GM15510 (cell line): ENCODE results near the gene LUC7L3.

Experiments used
- POLR2A ChIP-seq: IDR thresholded peaks from 3 replicates; pipeline ENCODE4 v1.6.1; 2011; ENCODE audit warnings: borderline replicate concordance; ENCODE audit not compliant: insufficient read length; ENCODE audit errors: extremely low read depth

LUC7L3 gene

DNA sequence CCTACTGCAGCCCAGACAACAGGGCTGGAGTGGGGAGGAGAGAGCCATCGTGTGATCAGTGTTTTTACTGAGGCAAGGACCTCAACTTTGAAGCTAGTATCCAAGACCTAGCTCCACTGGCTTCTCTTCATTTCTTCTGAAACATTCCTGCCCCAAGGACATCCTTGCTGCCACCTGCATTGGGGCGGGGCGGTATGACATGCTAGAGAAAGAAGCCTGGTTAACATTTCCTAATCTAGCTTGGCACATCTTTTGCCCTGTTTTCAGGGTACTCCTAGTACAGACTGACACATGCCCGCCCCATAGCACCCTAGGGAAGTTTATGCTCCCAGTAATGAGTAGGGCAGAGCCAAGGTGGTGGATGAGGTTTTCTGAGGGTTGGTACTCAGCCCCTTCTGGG, 65.7 kb downstream of the LUC7L3 start:
- no peak for TF ChIP-seq POLR2A

GRCh38 chr17:50785946-50786570, 66.7 kb downstream of the LUC7L3 start:
- no peak for TF ChIP-seq POLR2A

DNA sequence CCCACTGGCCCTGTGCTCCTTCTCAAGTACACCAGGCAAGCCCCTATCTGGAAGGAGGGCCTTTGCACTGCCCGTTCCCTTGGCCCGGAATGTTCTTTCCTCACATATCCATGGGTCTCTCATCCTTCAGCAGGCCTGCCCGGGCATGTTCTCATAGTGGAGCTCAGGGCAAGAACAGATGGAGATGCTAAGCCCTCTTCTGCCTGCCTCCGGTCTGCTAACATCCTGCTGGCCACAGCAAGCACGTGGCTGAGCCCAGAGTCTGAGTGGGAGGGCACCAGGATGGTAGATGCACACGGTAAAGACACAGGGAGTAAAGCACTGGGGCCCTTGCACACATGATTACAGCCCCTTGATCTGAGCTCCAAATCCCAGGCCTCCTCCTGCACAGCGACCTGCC, 67.7 kb downstream of the LUC7L3 start:
- no peak for TF ChIP-seq POLR2A

GRCh38 chr17:50790618-50791017, 71.2 kb downstream of the LUC7L3 start:
- TF ChIP-seq POLR2A: no peak

DNA sequence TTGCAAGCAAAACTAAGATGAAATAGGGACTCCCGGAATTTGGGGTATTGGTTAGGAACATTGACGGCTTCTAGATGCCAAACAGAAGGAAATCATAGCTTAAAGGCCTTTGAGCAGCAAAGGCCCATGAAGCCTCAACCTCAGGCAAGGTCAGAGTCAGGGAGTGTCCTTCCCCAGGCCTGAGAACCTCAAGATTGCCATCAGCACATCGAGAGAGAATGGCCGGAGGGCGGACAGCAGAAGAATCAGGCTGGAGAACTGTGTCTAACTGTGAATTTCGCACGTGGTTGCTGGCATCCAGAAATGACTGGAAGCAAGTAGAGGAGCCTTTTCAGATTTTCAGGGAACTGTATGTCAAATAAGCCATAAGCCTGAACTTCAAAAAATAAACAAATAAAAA, 72.7 kb downstream of the LUC7L3 start:
- TF ChIP-seq POLR2A: no peak

- no peak for TF ChIP-seq POLR2A
These were observed 73.6 kb downstream of the LUC7L3 start for GRCh38 chr17:50793007-50793406.

- TF ChIP-seq POLR2A: no peak
These were observed 75.0 kb downstream of the LUC7L3 start for GRCh38 chr17:50794361-50794760.

DNA sequence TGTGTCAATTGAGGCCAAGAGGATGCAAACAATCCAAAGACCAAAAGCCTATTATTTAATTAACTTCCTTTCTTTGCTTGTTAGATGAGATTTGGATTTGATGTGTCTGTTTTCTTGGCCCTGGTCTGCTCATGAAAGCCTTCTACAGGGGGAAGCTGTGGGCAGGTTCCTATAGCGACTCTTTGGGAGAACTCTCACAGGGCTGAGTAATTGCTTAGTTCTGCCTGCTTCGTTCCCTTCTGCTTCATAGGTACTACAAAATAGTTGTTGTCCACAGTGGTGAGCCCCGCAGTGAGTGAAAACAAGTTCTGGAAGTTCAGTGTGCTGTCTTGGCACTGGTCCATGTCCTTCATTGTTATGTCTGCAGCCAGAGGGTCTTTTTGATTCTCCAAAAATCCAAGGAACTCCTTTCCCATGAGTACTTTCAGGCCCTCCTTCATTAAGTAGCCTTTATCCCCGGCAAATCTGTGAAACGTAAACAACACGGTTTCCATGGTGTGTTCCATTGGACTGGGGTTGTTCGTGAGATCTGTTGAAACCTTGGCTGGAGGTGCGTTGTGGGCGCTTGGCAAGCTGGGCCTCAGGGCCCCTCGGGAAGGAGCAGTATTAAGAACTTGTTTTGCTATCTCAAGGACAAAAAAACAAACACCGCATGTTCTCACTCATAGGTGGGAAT, 77.9 kb downstream of the LUC7L3 start:
- TF ChIP-seq POLR2A: no peak

GRCh38 chr17:50798424-50799288, 79.3 kb downstream of the LUC7L3 start:
- TF ChIP-seq POLR2A: no peak

DNA sequence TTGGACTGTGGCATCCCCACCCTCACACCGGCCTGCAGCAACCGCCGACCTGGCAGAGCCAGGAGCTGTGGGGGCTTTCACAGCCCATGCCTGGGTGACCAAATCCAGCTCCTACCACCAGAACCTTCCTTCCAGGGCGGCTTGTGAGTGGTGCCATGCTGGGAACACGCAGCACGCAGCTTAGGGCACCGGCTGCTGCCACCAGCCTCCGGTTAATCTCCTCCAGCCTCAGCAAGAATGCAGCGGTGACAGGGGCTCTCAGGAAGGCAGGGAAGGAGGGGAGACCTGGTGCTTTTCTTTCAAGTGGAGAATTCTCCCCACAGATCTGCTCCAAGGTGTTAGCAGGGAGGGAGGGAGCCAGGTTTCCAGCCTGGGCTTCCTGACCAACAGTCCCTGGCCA, 80.2 kb downstream of the LUC7L3 start:
- TF ChIP-seq POLR2A: no peak

- TF ChIP-seq POLR2A: no peak
These were observed 80.8 kb downstream of the LUC7L3 start for GRCh38 chr17:50800196-50800700.

- no peak for TF ChIP-seq POLR2A
These were observed 83.5 kb downstream of the LUC7L3 start for GRCh38 chr17:50802609-50803571.

DNA sequence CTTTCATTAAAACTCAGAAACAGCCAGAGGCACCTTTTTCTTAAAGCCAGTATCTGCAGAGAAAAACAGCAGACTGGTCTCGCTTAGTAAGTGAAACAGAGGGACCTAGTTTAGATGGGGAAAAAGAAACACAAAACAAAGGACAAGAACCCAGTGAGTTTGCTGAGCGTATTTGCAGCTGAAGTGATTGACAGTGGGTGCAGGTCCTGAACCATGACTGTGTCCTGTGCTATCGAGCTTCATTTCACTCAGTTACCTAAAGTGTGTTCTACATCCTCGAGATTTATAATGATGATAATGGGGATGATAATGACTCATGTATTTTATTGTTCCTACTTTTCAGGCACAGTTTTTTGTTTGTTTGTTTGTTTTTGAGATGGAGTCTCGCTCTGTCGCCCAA, 84.3 kb downstream of the LUC7L3 start:
- TF ChIP-seq POLR2A: no peak

- TF ChIP-seq POLR2A: no peak
These were observed 86.1 kb downstream of the LUC7L3 start for GRCh38 chr17:50805486-50805885.
